Gastroesophageal sphincter (tissue), 4 donors: ENCODE results near the gene CSMD2. TPM values are rescaled to one million over a fixed set of nuclear protein-coding genes. Genes with fewer than 3 reads are reported as not detected.

Experiments
- ATAC-seq: fragments of 150-250 bp; one replicate; pipeline ENCODE4 v1.9.1; 2016; ENCODE audit warnings: mild to moderate bottlenecking, moderate library complexity
- H3K27ac ChIP-seq, 4 donors: fragments of 200-600 bp; sonication (generic) in 3 of 4; 1 replicate in 3 of 4; 2 replicates in 1 of 4; pipeline ENCODE4 v1.5.1; 2016 to 2019
- H3K27me3 ChIP-seq: fragments of 200-600 bp; sonication (generic); one replicate; pipeline ENCODE4 v1.5.1; 2019
- H3K36me3 ChIP-seq, 2 donors: fragments of 200-600 bp; sonication (generic); one replicate each; pipeline ENCODE4 v1.5.1; 2019; ENCODE audit warnings: control low read depth in 1 of 2
- H3K4me1 ChIP-seq, 3 donors: fragments of 200-600 bp; sonication (generic); 1 replicate in 2 of 3; 2 replicates in 1 of 3; pipeline ENCODE4 v1.5.1; 2016 to 2019; ENCODE audit warnings: control low read depth in 2 of 3
- H3K4me3 ChIP-seq, 2 donors: fragments of 200-600 bp; sonication (generic); one replicate each; pipeline ENCODE4 v1.5.1; 2019; ENCODE audit warnings: mild to moderate bottlenecking in 1 of 2, moderate library complexity in 1 of 2
- H3K9me3 ChIP-seq, 3 donors: fragments of 200-600 bp; sonication (generic); one replicate each; pipeline ENCODE4 v1.5.1; 2017 to 2019; ENCODE audit warnings: control low read depth in 2 of 3
- EP300 ChIP-seq: sonication (generic); formaldehyde crosslinking; IDR thresholded peaks from one replicate; pipeline ENCODE4 v1.6.1; 2017; ENCODE audit warnings: antibody characterized with exemption, mild to moderate bottlenecking
- POLR2A ChIP-seq, 2 donors: fragments of 450-650 bp; IDR thresholded peaks; one replicate each; pipeline ENCODE4 v1.6.1; 2017; ENCODE audit warnings: antibody characterized with exemption in 2 of 2, mild to moderate bottlenecking in 2 of 2, moderate library complexity in 1 of 2
- POLR2AphosphoS5 ChIP-seq: sonication (generic); formaldehyde crosslinking; IDR thresholded peaks from one replicate; pipeline ENCODE4 v1.6.1; 2017; ENCODE audit warnings: antibody characterized with exemption
- WGBS, 2 donors: methylation state at CpG; one replicate each; pipeline ENCODE4 v1.1.5; 2018; ENCODE audit warnings: low coverage in 1 of 2; 5-methylcytosine and 5-hydroxymethylcytosine counted together
- total RNA-seq, 4 donors: library from RNA; depleted of rRNA; stranded (reverse); fragments of >200 nt; gene quantifications; one replicate each; pipeline ENCODE4 v1.1.0, GENCODE V29; 2016
- TF ChIP-seq, protein P1 (sequence below), 4 experiments: fragments of 200-600 bp in 2 of 4; fragments of 450-650 bp in 2 of 4; sonication (generic) in 1 of 4; IDR thresholded peaks; one replicate each; pipeline ENCODE4 v1.5.1; 2017 to 2019; ENCODE audit warnings: antibody characterized with exemption in 4 of 4, mild to moderate bottlenecking in 2 of 4, moderate library complexity in 2 of 4

The CSMD2 gene
- total RNA-seq, 4 donors from 2014 or later = 0.22 to 2.5 (median 0.37) TPM

DNA sequence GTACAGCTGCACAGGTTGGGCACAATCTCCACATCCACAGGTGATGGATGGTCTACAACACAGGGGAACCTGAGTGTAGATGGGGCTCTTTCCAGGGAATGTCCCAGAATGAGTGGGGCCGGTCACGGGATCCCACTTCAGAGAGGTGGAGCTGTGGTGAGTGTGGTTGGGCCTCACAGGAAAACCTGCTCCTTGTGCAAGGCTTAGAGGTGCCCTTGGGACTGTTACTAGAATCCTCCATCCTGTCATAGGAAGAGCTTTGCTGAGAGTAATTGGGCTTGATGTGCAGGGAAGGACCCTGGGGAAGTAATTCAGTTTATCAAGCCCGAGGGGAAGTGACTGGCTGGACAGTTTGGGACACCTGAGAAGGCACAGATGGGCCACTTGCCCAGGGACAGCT lies 554.6 kb downstream of the CSMD2 start:
- Histone ChIP-seq H3K27ac (no peak overlapping the region), H3K27me3 (peaks cover 22% of the 10 kb centered on the region), H3K36me3 (no peaks in the 10 kb centered on the region), H3K4me3 (no peak overlapping the region), H3K4me1 (no peaks in the 10 kb centered on the region), H3K9me3 (no peaks in the 10 kb centered on the region)
- ATAC-seq = no peak
- 40 to 68% methylated on average over 2 to 3 of the region's 3 CpGs for whole genome bisulfite sequencing, 2 donors
- no peak for TF ChIP-seq EP300
- TF ChIP-seq, protein P1, sequence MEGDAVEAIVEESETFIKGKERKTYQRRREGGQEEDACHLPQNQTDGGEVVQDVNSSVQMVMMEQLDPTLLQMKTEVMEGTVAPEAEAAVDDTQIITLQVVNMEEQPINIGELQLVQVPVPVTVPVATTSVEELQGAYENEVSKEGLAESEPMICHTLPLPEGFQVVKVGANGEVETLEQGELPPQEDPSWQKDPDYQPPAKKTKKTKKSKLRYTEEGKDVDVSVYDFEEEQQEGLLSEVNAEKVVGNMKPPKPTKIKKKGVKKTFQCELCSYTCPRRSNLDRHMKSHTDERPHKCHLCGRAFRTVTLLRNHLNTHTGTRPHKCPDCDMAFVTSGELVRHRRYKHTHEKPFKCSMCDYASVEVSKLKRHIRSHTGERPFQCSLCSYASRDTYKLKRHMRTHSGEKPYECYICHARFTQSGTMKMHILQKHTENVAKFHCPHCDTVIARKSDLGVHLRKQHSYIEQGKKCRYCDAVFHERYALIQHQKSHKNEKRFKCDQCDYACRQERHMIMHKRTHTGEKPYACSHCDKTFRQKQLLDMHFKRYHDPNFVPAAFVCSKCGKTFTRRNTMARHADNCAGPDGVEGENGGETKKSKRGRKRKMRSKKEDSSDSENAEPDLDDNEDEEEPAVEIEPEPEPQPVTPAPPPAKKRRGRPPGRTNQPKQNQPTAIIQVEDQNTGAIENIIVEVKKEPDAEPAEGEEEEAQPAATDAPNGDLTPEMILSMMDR (IDR thresholded peaks at IDR 0.05) = no peak

DNA sequence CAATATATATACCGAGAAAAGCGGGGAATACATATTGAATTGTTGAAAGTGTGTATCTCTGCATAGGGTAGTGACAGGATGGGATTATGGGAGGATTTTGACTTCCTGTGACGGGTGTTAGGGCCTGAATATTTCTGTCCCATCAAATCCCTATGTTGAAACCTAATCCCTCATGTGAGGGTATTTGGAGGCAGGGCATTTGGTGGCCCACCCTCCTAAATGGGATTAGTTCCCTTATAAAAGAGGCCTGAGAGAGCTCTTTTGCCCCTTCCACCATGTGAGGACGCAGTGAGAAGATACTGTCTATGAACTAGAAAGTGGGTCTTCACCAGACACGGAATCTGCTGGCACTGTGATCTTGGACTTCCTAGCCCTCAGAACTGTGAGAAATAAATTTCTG lies 555.3 kb downstream of the CSMD2 start:
- ATAC-seq = no peak
- Histone ChIP-seq H3K27me3 (peaks cover 16% of the 10 kb centered on the region), H3K27ac (no peak overlapping the region), H3K9me3 (no peaks in the 10 kb centered on the region), H3K36me3 (no peaks in the 10 kb centered on the region), H3K4me1 (no peaks in the 10 kb centered on the region), H3K4me3 (no peak overlapping the region)
- TF ChIP-seq POLR2AphosphoS5 (no peak), POLR2A (IDR thresholded peaks at IDR 0.05) (no peak), EP300 (no peak)
- TF ChIP-seq, protein P1 (IDR thresholded peaks at IDR 0.05) = no peak
- 92 to 97% methylated on average over 4 to 5 of the region's 5 CpGs for WGBS, 2 donors

DNA sequence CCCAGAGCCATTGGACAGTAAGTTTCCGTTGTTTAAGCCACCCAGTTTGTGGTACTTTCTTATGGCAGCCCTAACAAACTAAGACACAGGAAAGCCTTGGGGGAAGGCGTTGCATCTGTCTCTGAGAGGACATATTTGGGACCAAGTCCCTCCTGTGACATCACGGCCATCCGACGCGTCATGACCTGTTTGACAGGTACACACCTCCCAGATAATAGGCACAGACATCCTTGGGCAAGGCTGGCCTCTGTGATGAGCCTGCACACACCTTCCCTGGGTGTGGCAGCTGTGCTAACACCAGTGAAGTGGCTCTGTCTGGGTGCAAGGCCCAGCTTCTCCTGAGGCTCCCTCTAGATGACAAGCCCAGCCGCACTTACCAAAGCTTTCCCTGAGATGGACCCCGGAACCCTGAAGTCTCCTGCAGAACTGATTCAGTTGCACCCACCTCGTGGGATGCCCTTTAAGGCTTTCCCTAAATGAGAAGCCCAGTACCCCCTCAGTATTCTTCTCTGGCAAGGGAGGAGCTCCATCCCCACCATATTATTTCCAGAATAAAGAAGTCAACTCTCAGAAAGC lies 556.1 kb downstream of the CSMD2 start:
- Histone ChIP-seq H3K27me3 (peaks cover 7% of the 10 kb centered on the region), H3K4me3 (no peak overlapping the region), H3K4me1 (no peaks in the 10 kb centered on the region), H3K27ac (no peak overlapping the region), H3K9me3 (no peaks in the 10 kb centered on the region), H3K36me3 (no peaks in the 10 kb centered on the region)
- 93% methylated on average over 3 of the region's 9 CpGs; no CpG with 5 or more reads in 1 of the 2 donors for WGBS, 2 donors
- TF ChIP-seq, protein P1 (IDR thresholded peaks at IDR 0.05) = no peak
- TF ChIP-seq POLR2AphosphoS5 (no peak), POLR2A (IDR thresholded peaks at IDR 0.05) (no peak), EP300 (no peak)
- ATAC-seq = no peak

DNA sequence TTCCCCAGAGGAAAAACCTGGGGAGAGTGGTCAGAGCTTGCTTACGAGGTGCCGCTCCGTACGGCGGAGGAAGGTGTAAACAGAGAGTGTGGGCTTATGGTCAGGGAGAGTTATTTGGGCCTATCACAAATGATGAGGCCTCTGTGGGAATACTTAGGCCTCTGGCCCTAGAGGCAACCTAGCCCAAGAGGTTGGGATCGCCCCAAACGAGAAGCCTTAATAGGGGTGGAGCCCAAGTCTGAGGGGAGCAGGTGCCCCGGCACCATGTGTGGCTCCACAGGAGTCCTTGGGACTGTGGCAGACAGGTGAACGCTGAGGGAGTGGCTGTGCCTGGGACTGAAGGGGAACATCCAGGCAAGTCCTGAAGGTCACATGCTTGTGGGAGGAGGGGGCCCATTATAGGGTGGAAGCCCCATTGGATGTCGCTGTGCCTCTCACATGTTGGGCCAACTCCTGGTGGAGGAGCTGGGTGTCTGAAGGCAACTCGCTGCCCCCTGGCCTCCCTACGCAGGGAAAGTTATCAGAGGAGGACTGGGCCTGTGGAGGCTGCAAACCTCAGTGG lies 557.5 kb downstream of the CSMD2 start:
- TF ChIP-seq, protein P1 (IDR thresholded peaks at IDR 0.05) = no peak
- TF ChIP-seq POLR2A (IDR thresholded peaks at IDR 0.05) = no peak
- TF ChIP-seq EP300 = no peak
- TF ChIP-seq POLR2AphosphoS5 = no peak
- no peaks in the 10 kb centered on the region for H3K27me3 ChIP-seq
- ATAC-seq = no peak
- H3K9me3 ChIP-seq = no peaks in the 10 kb centered on the region
- no peak overlapping the region for H3K4me3 ChIP-seq
- H3K4me1 ChIP-seq = no peaks in the 10 kb centered on the region
- H3K27ac ChIP-seq = no peak overlapping the region
- WGBS, 2 donors = 75 to 89% methylated on average over 8 of the region's 12 CpGs
- H3K36me3 ChIP-seq = no peaks in the 10 kb centered on the region

DNA sequence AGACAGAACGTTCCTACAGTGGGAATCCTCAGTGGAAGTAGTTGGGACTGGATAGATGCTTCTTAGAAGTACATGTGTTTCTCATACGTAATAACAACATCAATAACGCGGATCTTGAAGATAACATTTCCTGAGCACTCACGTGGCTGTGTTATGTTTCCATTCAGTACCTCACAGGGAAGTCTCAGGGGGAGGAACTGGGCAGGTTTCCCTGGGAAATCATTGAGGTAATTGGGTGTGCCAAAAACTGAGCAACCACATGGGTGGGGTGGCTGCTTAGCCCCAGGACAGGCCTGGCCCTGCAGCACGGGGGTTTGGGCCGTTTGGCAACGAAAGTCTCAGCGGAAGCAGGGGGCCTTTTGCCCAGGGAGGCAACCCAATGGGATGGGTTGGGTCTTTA lies 558.8 kb downstream of the CSMD2 start:
- ATAC-seq = peak; percentile 54
- Histone ChIP-seq H3K27ac (peak overlapping the region in 1 of 4 donors; percentile 43), H3K4me3 (no peak overlapping the region), H3K9me3 (no peaks in the 10 kb centered on the region), H3K36me3 (no peaks in the 10 kb centered on the region), H3K4me1 (peaks cover 0 to 7% (median 0%) of the 10 kb centered on the region in 3 donors), H3K27me3 (no peaks in the 10 kb centered on the region)
- WGBS, 2 donors = 41 to 67% methylated on average over 5 to 7 of the region's 9 CpGs
- TF ChIP-seq EP300 (no peak), POLR2AphosphoS5 (no peak), POLR2A (IDR thresholded peaks at IDR 0.05) (no peak)
- TF ChIP-seq, protein P1 (IDR thresholded peaks at IDR 0.05) = no peak
